CD4-positive, alpha-beta T cell (primary cell): ENCODE measurements around the gene VPS13D. TPM values are rescaled to one million over a fixed set of nuclear protein-coding genes. Genes with fewer than 3 reads are reported as not detected.

ENCODE experiments used
- ATAC-seq: fragments of 200-7000 bp; cut with Tn5 transposase; one replicate; pipeline ENCODE4 v1.10.0; 2022; ENCODE audit warnings: mild to moderate bottlenecking; ENCODE audit not compliant: poor library complexity
- CTCF ChIA-PET: fragments of 350-600 bp; sonication (Branson Sonifier 250); formaldehyde crosslinking; loops from one replicate; lab custom pipeline; 2021; ENCODE audit warnings: antibody characterized with exemption, inconsistent platforms; lab: Charles Lee
- POLR2A ChIA-PET: fragments of 350-600 bp; sonication (Branson Sonifier 250); formaldehyde crosslinking; loops from one replicate; lab custom pipeline; 2021; ENCODE audit warnings: antibody characterized with exemption, inconsistent platforms; lab: Charles Lee
- DNase-seq, 14 experiments: peaks; one replicate each; pipeline ENCODE4 v3.0.0-alpha.2; 2013 to 2020; ENCODE audit warnings: mixed read lengths in 2 of 14
- H3K27ac ChIP-seq, 2 donors: one replicate each; pipeline versions ENCODE4 v1.5.1 to v1.7.0; 2013; ENCODE audit warnings: low read length in 2 of 2, low read depth in 1 of 2, mild to moderate bottlenecking in 1 of 2
- H3K27me3 ChIP-seq, 2 experiments: 1 replicate in 1 of 2; 2 replicates in 1 of 2; pipeline versions ENCODE4 v1.6.1 to v1.7.0; 2013; ENCODE audit warnings: low read length in 2 of 2, control low read depth in 1 of 2, mild to moderate bottlenecking in 1 of 2, moderate library complexity in 1 of 2; ENCODE audit not compliant: insufficient read depth in 2 of 2, control insufficient read depth in 1 of 2
- H3K36me3 ChIP-seq: one replicate; pipeline ENCODE4 v1.6.1; 2013; ENCODE audit warnings: low read length, control low read depth; ENCODE audit not compliant: insufficient read depth
- H3K4me1 ChIP-seq: one replicate; pipeline ENCODE4 v1.6.1; 2013; ENCODE audit warnings: low read length, control low read depth; ENCODE audit not compliant: insufficient read depth
- H3K4me3 ChIP-seq: one replicate; pipeline ENCODE4 v1.5.1; 2013; ENCODE audit warnings: mild to moderate bottlenecking, low read length, moderate library complexity
- H3K9me3 ChIP-seq, 2 experiments: 1 replicate in 1 of 2; 2 replicates in 1 of 2; pipeline versions ENCODE4 v1.6.1 to v1.7.0; 2013; ENCODE audit warnings: low read length in 2 of 2, mild to moderate bottlenecking in 2 of 2, control low read depth in 1 of 2, moderate library complexity in 1 of 2; ENCODE audit not compliant: control insufficient read depth in 1 of 2, insufficient read depth in 1 of 2
- H3K27ac Mint-ChIP-seq: one replicate; pipeline ENCODE4 v1.8.0; 2020; ENCODE audit warnings: mixed read lengths
- H3K27me3 Mint-ChIP-seq: one replicate; pipeline ENCODE4 v1.8.0; 2021; ENCODE audit warnings: mixed read lengths
- H3K36me3 Mint-ChIP-seq: one replicate; pipeline ENCODE4 v1.8.0; 2021; ENCODE audit warnings: low read depth, mixed read lengths
- H3K4me1 Mint-ChIP-seq: one replicate; pipeline ENCODE4 v1.8.0; 2021; ENCODE audit warnings: low read depth, mixed read lengths
- H3K4me3 Mint-ChIP-seq: one replicate; pipeline ENCODE4 v1.8.0; 2020; ENCODE audit warnings: mild to moderate bottlenecking, mixed read lengths
- H3K9me3 Mint-ChIP-seq: one replicate; pipeline ENCODE4 v1.8.0; 2020; ENCODE audit warnings: mixed read lengths
- CTCF ChIP-seq: fragments of 200-600 bp; IDR thresholded peaks from one replicate; pipeline ENCODE4 v1.8.0; 2022; ENCODE audit warnings: antibody characterized with exemption, mild to moderate bottlenecking
- intact Hi-C, 2 experiments: fragments of 100-400 bp; cut with DNase I in 1 of 2; cut with micrococcal nuclease in 1 of 2; formaldehyde crosslinking; loops; one replicate each; pipeline versions ENCODE4 v1.15.1 to v1.9.0; 2023 to 2025; cut with DNase I, micrococcal nuclease
- total RNA-seq, 174 experiments: library from RNA in 2 of 174; stranded (reverse) in 2 of 174; gene quantifications; one replicate each; pipeline ENCODE4 v1.2.3 and lab custom pipeline; 2021 to 2026

VPS13D gene
- total RNA-seq, 2 experiments from 2014 or later: 63.0 to 67.3 TPM

- no peak overlapping the region for H3K4me3 ChIP-seq
- no peak for TF ChIP-seq CTCF
- POLR2A ChIA-PET: no interaction called here
- H3K9me3 ChIP-seq: no peaks in the 10 kb centered on the region
- Mint-ChIP-seq H3K27ac (no peak overlapping the region), H3K9me3 (no peaks in the 10 kb centered on the region), H3K27me3 (no peaks in the 10 kb centered on the region), H3K4me1 (peaks cover 11% of the 10 kb centered on the region), H3K4me3 (no peak overlapping the region), H3K36me3 (peaks cover 80% of the 10 kb centered on the region)
- peaks cover 67% of the 10 kb centered on the region for H3K36me3 ChIP-seq
- CTCF ChIA-PET: no interaction called here
- DNase-seq (no peak), ATAC-seq (no peak)
- no peaks in the 10 kb centered on the region for H3K4me1 ChIP-seq
- intact Hi-C loops: no loop called here
- no peak overlapping the region for H3K27ac ChIP-seq
- no peaks in the 10 kb centered on the region for H3K27me3 ChIP-seq
Observed at GRCh38 chr1:12245116-12245515, 15.3 kb downstream of the VPS13D start.

- no peaks in the 10 kb centered on the region for H3K27me3 Mint-ChIP-seq
- TF ChIP-seq CTCF: no peak
- no peak overlapping the region for H3K27ac Mint-ChIP-seq
- ATAC-seq (no peak), DNase-seq (no peak)
- no peaks in the 10 kb centered on the region for H3K9me3 ChIP-seq
- ChIA-PET POLR2A (no interaction called here), CTCF (no interaction called here)
- H3K27ac ChIP-seq: no peak overlapping the region
- H3K4me3 Mint-ChIP-seq: no peak overlapping the region
- intact Hi-C loops: no loop called here
- no peaks in the 10 kb centered on the region for H3K4me1 ChIP-seq
- H3K36me3 Mint-ChIP-seq: peaks cover 85% of the 10 kb centered on the region
- peaks cover 73% of the 10 kb centered on the region for H3K36me3 ChIP-seq
- peaks cover 10% of the 10 kb centered on the region for H3K4me1 Mint-ChIP-seq
- H3K9me3 Mint-ChIP-seq: no peaks in the 10 kb centered on the region
- no peak overlapping the region for H3K4me3 ChIP-seq
- no peaks in the 10 kb centered on the region for H3K27me3 ChIP-seq
Observed at GRCh38 chr1:12245733-12246132, 15.9 kb downstream of the VPS13D start.

- Histone ChIP-seq H3K9me3 (no peaks in the 10 kb centered on the region), H3K36me3 (peaks cover 78% of the 10 kb centered on the region), H3K27me3 (no peaks in the 10 kb centered on the region), H3K27ac (no peak overlapping the region), H3K4me1 (no peaks in the 10 kb centered on the region), H3K4me3 (no peak overlapping the region)
- TF ChIP-seq CTCF: no peak
- peaks cover 10% of the 10 kb centered on the region for H3K4me1 Mint-ChIP-seq
- H3K36me3 Mint-ChIP-seq: peaks cover 86% of the 10 kb centered on the region
- intact Hi-C loops: no loop called here
- H3K27me3 Mint-ChIP-seq: no peaks in the 10 kb centered on the region
- ATAC-seq (no peak), DNase-seq (no peak)
- H3K4me3 Mint-ChIP-seq: no peak overlapping the region
- POLR2A ChIA-PET: no interaction called here
- no peaks in the 10 kb centered on the region for H3K9me3 Mint-ChIP-seq
- H3K27ac Mint-ChIP-seq: no peak overlapping the region
- CTCF ChIA-PET: no interaction called here
Observed at GRCh38 chr1:12246584-12246983, 16.8 kb downstream of the VPS13D start.
